ENCODE data around the gene OGFOD3.
"Not testable (repeated sequence)": the region's sequence is repeated elsewhere in the genome, so short reads cannot be mapped to it uniquely, and the experiment has no call there.

The OGFOD3 gene

DNA sequence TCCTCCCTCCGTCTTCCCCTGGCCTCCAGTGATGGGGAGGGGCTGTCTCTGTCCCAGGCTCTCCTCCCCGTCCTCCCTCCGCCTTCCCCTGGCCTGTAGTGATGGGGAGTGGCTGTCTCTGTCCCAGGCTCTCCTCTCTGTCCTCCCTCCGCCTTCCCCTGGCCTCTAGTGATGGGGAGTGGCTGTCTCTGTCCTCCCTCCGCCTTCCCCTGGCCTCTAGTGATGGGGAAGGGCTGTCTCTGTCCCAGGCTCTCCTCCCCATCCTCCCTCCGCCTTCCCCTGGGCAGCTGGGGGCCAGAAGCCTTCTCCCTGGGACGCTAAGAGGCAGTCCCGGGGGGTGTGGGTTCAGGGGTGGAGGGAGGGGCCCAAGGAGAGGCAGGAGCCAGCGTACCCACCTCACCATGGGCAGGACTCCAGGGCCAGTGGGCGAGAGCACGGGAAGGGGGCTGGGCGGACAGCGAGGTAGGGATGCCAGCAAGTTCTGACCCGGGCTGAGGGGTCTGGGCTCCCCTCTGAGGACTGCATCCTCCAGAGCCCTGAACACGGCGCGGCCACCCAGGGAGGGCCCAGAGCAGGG, 32.0 kb downstream of the OGFOD3 start:
- FAIRE-seq = no peak

DNA sequence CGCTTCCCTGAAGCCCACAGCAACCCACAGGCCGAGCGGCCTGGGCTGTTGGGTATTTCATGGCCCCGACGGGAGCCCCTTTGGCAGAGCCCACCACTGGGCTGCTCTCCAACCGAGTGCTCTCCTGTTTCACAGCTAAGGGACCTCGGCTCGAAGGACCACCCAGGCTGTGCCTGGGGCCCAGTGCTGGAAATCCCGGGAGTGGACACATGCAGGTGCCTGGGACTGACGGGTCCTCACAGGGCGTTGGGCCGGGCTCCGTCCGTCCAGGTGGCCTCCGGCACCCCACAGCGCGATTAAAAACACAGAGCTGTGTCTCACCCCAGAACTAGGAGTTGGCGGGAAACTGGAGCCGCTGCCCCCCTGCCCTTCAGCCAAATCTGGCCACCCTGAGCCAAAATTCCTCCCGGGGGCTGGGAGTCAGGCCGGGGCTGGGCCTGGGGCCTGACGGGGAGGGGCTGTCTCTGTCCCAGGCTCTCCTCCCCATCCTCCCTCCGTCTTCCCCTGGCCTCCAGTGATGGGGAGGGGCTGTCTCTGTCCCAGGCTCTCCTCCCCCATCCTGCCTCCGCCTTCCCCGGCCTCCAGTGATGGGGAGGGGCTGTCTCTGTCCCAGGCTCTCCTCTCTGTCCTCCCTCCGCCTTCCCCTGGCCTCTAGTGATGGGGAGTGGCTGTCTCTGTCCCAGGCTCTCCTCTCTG, 32.7 kb downstream of the OGFOD3 start:
- FAIRE-seq = no peak

DNA sequence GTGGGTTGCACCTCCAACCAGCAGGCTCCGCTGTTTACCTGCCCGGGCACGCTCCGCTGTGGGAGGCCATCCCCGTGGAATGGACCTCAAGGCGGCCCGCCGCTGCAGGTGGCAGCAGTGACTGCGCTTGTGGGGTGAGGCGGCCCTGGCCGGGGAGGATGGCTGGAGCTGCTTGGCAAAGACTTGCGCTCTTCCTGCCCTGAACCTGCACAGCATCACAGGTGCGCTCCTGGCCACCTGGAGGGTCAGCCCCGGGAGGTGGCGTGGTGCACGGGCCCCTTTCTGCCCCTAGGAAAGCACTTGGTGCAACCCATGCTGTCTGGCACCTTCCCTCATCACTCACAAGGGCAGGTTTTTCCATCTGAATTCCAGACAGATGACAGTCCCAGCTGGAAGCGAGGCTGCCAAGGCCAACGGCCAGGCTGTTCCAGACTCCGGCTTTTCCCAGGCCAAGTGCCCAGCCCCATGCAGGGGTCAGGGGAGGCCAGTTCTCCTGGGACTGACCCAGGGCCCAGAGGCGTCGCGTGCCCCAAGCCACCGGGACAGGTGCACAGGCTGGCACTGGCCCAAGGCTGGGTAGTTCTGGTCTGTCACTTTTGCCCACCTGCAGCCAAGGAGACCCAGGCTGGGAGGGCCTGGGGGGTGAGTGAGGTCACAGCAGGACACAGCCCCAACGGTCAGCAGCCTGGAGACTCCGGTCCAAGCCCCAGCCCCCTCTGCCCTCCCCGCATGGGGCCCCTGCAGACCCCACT, 33.5 kb downstream of the OGFOD3 start:
- FAIRE-seq = no peak

DNA sequence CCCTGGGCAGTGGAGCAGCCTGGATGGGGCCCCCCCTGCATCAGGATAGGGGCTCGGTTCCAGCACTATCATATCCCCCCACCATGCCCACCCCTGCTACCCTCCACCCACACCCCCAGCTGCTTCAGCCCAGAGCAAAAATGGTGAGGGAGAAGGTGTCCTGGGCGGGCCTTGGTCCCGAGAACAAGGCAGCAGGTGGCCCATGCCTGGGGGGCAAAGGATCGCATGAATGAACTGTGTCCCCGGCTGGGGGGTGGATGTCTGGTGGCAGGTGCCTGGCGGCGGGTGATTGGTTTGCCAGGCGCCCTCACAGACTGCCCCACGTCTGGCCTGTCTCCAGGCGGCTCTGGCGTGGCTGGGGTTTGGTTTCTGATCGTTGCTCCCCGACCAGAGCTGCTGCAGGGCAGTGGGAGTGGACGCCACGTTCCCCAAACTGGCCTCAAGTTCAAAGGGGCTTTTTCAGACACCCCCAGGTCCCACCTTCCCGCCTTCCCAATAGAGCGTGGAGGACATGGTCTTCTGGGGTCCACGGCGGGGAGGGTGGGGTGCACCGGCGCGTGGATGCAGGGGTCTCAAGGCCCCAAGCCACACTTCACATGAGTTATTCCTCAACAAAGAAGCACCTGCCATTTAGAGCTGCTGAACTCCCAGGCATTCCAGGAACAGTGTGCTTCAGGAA, 34.2 kb downstream of the OGFOD3 start:
- FAIRE-seq = no peak

DNA sequence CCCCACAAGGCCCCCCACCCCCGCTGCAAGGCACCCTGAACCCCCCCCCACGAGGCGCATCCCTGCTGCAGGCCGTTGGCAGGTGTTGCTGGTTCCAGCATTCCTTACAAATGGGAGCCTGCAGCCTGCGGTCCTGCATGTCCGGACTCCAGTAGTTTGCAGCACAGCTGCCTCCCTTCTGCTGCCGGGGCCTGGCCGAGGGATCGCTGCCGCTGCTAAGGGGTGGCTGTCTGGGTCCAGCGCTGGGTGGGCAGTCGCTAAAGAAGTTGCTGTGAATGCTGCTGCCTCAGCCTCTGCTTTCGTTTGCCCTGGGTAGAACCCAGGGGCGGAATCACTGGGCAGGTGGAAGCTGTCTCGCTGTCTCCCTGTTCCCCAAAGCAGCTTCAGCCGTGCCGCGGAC, 35.0 kb downstream of the OGFOD3 start:
- FAIRE-seq = no peak

DNA sequence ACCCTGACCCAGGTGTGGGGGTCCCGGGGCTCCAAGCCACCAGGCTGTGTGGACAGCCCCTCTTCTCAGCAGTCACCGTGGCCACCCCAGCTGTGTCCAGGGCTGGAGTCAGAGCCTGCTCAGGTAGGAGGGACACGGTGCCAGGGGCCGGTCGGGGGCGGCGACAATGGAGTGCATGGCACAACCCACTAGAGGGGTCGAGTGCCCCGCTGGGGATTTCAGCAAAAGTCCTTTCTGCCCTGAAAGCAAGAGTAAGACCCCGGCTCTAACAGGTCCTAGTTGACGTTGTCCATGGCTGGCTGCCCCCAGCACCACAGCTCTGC, 35.5 kb downstream of the OGFOD3 start:
- FAIRE-seq = no peak

DNA sequence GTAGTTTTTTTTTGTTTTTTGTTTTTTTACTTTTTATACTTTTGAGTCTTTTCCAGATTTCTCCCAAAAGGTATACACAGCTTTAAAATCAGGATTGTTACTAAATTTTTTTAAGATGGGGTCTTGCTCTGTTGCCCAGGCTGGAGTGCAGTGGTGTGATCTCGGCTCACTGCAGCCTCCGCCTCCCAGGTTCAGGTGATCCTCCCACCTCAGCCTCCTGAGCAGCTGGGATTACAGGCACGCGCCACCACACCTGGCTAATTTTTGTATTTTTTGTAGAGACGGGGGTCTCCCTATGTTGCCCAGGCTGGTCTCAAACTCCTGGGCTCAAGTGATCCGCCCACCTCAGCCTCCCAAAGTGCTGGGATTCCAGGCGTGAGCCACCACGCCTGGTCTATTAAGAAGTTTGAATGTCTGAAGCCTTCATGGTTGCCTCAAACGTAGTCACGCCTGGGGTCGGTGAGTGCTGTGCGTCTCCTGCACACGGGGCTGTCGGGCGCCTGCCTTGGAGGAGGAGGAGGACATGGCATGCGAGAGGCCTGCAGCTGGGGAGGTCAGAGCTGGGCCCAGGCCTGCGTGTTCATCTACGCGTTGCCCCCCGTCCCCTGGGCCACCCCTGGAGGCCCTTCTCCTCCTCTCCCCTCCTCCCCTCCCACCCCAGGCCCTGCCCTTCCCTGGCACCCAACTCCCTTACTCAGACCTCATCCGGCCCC, 36.0 kb downstream of the OGFOD3 start:
- not testable (repeated sequence) for FAIRE-seq

DNA sequence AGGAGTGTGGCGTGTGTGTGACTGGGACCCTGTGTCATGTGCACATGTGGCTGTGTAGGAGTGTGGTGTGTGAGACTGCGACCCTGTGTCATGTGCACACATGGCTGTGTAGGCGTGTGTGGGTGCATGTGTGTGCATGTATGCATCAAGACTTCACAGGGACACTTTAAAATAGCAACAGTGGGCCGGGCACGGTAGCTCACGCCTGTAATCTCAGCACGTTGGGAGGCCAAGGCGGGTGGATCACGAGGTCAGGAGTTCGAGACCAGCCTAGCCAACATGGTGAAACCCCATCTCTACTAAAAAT, 36.7 kb downstream of the OGFOD3 start:
- not testable (repeated sequence) for FAIRE-seq

DNA sequence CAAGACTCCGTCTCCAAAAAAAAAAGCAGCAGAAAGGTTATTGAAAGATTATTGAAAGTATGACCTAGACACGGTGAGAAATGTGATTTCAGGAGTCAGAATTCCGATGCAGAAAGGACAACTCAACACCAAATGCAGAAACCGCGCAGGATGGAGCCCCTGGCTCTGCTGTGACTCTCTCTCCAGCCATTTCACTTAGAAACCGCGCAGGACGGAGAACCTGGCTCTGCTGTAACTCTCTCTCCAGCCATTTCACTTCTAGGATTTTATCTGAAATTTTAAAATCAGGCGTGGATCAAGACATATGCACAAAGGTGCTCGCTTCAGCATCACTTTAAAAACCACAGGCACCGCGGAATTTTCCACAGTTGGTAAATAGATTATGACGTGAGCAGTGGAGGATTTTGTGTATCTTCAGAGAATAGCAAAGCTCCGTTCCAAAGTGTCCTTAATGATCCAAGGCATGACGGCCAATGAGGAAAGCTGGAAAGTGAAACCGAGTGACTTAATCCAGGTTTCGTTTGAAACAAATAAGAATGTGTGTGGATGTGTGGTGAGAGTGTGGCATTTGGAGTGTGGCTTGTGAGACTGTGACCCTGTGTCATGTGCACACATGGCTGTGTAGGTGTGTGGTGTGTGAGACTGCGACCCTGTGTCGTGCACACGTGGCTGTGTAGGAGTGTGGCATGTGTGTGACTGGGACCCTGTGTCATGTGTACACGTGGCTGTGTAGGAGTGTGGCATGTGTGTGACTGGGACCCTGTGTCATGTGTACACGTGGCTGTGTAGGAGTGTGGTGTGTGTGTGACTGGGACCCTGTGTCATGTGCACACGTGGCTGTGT, 37.3 kb downstream of the OGFOD3 start:
- no peak for FAIRE-seq

DNA sequence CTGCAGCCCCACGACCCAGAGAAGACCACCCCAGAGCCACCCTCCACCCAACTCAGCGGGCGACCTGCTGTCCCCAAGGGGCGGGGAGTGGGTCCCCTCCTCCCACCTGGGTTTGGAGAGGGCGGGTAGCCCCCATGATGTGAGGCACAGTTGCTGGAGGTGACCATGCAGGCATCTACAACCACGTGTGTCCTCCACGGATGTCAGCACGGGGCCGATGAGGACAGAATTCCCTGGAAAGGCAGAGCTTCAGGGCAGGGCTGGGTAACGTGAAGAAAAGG, 39.7 kb downstream of the OGFOD3 start:
- FAIRE-seq = no peak

DNA sequence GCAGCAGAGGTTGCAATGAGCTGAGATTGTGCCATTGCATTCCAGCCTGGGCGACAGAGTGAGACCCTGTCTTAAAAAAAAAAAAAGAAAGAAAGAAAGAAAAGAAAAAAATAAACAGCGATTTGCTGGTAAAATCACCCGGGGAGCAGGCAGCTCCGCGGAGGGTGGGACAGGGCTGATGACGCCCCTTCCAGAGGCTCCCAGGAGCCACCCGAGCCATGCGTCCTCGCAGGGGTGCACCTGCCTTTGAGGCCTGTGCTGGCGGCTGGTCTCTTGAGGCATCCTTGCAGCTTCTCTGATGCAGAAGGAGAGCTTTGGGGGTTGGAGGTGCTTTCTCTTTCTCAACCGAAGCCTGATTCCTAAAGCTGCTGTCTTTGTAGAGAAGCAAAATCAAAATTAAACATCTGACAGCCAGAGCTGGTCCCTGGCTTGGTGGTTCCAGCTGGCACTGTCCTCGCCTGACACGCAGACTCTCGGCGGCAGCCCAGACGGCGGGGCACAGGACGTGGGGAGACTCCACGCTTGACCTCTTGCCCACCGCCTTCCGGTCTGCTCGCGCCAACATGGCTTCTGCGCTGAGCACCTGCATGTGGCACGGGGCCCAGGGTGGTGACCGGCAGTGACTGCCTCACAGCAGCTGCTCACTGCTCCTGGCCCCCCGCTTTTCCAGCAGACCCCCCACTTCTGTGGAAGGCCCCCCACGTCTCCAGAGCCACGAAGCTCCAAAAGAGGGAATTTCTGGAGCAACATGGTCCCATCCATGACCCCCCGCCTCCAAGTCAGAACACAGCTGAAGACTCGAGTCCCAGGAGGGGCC, 40.3 kb downstream of the OGFOD3 start:
- no peak for FAIRE-seq

DNA sequence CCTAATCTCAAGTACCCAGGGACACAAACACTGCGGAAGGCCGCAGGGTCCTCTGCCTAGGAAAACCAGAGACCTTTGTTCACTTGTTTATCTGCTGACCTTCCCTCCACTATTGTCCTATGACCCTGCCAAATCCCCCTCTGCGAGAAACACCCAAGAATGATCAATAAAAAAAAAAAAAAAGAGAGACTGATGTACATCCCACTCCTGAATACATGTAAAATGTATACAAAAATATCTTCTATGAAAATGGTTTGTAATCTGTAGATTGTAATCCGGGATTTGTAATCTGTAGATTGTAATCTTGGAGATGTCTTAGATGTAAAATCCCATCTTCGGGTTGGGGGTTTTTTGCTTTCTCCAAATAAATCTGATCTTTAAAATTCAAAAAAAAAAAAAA, 41.1 kb downstream of the OGFOD3 start:
- FAIRE-seq = not testable (repeated sequence)

DNA sequence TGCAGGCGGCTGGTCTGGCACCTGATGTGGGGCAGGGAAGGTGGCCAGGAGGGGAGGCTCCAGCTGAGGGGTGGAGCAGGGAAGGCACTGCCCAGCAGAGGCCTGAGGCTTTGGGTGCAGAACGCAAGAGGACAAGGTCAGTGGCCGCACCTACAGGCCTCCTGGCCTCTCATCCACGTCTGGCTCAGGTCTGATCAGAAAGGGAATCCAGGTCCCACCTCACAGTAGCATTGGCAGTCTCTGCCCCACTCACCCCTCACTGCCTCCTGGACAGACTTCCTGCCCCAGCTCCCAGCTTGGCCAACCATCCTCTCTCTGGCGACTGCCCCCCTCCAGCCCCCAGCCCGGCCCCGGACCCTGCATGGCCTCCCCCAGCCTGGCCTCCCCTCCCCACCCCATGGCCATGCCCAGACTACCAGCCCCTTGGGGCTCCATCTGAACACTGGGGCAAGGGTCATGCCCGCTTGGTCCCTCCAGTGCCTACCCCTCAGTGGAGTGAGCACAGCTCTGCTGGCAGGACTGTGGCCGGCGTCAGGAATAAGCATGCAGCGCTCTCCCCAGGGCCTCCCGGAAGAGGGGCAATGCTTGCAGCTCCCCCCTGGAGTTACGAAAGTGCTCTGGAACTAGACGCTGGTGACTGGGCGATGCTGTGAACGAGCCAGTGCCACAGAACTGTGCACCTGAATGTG, 42.2 kb downstream of the OGFOD3 start:
- no peak for FAIRE-seq

DNA sequence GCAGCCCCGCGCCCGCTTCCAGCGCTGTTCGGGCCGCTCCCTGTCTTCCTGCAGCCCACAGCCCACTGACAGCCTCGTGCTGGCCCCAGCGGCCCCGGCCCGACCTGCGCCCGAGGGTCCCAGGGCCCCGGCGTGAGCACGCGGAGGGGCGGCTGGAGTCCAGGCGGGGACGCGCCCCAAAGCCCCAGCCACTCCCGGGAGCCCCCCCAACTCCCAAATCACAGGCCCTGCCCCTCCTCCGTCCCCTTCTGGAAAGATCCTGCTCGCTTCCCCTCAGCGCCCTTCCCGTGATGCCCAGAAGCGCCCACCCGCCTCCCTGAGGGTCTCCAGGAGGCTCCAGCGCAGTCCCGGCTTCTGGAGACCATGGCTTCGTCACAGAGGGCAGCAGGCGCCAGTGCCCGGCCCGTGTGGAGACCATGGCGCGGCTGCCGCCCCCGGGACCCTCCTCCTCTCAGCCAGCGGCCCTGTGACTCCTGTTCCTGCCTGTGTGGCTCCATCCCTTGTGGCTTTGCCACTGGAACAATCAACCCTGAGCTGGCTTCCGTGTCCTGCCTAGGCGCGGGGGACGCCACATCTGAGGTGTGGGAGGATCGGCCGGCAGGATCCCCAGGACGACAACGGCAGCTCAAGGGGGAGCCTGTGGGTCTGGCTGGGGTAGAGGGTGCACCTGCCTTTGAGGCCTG, 42.9 kb downstream of the OGFOD3 start:
- FAIRE-seq = no peak

DNA sequence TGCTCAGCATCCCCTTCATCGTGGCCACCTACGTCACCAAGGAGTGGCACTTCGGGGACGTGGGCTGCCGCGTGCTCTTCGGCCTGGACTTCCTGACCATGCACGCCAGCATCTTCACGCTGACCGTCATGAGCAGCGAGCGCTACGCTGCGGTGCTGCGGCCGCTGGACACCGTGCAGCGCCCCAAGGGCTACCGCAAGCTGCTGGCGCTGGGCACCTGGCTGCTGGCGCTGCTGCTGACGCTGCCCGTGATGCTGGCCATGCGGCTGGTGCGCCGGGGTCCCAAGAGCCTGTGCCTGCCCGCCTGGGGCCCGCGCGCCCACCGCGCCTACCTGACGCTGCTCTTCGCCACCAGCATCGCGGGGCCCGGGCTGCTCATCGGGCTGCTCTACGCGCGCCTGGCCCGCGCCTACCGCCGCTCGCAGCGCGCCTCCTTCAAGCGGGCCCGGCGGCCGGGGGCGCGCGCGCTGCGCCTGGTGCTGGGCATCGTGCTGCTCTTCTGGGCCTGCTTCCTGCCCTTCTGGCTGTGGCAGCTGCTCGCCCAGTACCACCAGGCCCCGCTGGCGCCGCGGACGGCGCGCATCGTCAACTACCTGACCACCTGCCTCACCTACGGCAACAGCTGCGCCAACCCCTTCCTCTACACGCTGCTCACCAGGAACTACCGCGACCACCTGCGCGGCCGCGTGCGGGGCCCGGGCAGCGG, 43.6 kb downstream of the OGFOD3 start:
- FAIRE-seq = no peak

DNA sequence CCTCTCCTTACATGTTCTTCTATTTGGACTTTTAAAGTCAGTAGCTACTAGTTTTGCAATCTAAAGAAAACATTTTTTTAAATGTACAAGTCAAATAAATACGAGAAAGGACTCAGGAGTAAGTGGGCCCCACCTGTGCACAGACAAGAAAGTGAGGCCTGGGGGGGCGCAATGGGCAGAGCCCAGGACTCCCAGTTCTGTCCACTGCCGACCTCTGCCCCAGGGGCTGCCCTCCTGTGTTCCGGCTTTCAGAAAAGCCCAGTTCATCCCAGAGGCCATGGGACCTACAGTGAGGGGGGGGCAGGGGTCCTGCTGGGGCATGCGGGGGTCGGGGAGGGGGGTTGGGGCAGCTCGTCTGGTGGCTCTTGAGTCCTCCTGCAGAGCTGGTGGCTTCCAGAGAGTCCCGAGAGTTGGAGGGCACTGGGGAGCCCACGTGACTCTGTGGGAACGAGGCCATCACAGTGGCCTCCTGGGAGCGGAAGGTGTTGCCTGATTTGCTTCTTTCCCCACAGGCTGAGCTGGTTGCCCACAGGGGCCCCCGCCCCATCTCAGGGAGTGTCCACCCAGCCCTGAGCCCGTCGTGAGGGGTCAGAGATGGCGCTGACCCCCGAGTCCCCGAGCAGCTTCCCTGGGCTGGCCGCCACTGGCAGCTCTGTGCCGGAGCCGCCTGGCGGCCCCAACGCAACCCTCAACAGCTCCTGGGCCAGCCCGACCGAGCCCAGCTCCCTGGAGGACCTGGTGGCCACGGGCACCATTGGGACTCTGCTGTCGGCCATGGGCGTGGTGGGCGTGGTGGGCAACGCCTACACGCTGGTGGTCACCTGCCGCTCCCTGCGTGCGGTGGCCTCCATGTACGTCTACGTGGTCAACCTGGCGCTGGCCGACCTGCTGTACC, 44.4 kb downstream of the OGFOD3 start:
- FAIRE-seq = no peak

DNA sequence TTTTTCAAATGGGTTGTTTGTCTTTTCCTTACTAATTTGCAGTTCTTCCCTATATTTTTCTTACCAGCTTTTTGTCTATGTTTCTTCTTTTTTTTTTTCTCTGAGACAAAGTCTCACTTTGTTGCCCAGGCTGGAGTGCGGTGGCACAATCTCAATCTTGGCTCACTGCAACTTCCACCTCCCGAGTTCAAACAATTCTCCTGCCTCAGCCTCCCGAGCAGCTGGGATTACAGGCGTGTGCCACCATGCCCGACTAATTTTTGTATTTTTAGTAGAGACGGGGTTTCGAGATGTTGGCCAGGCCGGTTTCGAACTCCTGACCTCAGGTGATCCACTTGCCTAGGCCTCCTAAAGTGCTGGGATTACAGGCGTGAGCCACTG, 45.3 kb downstream of the OGFOD3 start:
- FAIRE-seq = not testable (repeated sequence)

DNA sequence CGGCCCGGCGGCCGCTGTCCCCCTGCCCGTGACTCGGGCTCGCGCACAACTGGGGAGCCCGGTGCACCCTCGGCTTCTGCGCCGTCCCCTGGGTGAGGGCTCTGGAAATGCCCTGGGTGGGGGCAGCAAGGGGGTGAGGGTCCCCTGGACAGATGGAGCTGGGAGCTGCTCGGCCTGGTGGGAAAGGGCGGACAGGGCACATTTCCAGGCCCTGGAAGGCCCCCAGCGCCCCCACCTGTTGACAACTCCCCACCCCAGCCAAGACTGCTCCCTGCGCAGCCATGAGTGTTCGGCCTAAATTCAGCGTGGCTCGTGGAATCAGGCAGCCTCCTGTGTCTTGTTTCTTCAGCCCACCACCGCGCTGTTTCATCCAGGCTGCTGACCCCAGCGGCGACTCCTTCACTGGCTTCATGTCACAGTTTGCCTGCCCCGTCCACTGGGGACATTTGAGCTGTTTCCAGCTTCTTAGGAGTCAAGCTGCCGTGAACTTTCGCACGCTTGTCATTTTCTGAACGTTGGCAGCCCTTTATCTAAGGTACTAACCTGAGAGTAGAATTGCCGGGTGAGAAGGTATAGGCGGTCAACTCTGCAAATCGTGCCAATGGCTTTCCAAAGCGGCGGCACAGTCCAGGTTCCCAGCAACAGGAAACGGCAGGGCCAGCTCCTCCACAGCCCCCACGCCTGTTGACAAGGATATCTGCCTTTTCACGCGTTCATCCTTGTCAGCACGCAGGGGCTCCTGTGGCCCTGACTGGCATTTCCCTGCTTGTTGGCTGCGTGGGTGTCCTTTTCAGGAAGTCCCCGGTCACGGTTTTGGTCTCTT, 45.9 kb downstream of the OGFOD3 start:
- FAIRE-seq = no peak
